Measurements from ENCODE around the gene ARHGAP42.

DNA sequence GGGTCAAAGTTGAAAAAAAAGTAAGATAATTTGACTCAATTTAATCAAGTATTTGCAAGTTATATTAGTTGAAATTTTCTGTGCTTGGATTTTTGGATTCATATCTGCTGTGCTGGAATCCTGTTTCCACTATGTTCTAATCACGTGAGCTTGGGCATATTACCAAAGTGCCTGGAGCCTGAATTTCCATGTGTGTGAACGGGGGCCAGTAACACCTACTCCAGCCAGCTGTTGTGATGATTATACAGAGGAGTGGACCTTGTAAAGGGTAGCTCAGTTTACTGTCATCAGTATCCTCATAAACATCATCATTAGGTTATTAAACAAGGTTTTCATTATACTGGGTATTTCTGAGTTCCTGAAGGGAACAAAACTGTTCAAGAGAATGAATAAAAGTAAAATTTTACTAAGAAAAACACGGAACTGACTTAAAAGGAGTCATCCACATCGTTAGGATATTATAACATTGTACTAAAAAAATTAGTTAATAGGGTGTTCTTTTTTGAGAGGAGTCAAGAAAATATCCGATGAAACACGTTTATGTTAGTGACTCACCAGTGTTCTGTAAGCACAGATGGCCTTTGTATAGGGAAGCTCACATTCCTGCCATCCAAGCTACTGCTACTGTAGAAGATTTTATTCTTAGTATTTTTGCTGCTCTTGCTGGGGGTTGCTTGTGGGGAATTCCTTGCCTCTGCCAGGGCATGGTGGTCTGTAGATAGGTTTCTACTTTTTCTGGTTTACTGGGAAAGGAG, 144.1 kb downstream of the ARHGAP42 start:
- TF ChIP-seq POLR2A (IDR thresholded peaks at IDR 0.05; ENCODE audit: low read depth, low read length) (no peak), POLR2AphosphoS5 (IDR thresholded peaks at IDR 0.05; ENCODE audit: low read depth, low read length) (no peak), TAF1 (IDR thresholded peaks at IDR 0.05; ENCODE audit: low read depth, low read length) (no peak), SPI1 (IDR thresholded peaks at IDR 0.05; ENCODE audit: low read depth, low read length) (no peak), PAX5 (IDR thresholded peaks at IDR 0.05; ENCODE audit: insufficient read depth, low read length, severe bottlenecking) (no peak)
